Gastrocnemius medialis (tissue), 4 donors: ENCODE data around the gene NPL. TPM values are rescaled to one million over a fixed set of nuclear protein-coding genes. Genes with fewer than 3 reads are reported as not detected.
A peak's percentile ranks its signal among the peaks of the same experiment; 100 is the strongest.

Experiments
- ATAC-seq, 2 donors: fragments of 150-250 bp; one replicate each; pipeline ENCODE4 v1.9.1; 2016
- DNase-seq, 2 donors: peaks; one replicate each; pipeline ENCODE4 v3.0.0-alpha.2; 2019
- H3K27ac ChIP-seq, 4 donors: fragments of 200-600 bp; sonication (generic); 1 replicate in 1 of 4; 2 replicates in 3 of 4; pipeline ENCODE4 v1.5.1; 2016 to 2018; ENCODE audit warnings: mild to moderate bottlenecking in 2 of 4, moderate library complexity in 1 of 4
- H3K27me3 ChIP-seq, 3 donors: fragments of 200-600 bp; sonication (generic) in 2 of 3; 1 replicate in 1 of 3; 2 replicates in 2 of 3; pipeline versions ENCODE4 v1.5.1 to v1.6.0; 2016 to 2019; ENCODE audit warnings: mild to moderate bottlenecking in 1 of 3, moderate library complexity in 1 of 3
- H3K36me3 ChIP-seq, 2 donors: fragments of 200-600 bp; sonication (generic) in 1 of 2; one replicate each; pipeline ENCODE4 v1.5.1; 2017 to 2018
- H3K4me1 ChIP-seq, 2 donors: fragments of 200-600 bp; sonication (generic) in 1 of 2; one replicate each; pipeline ENCODE4 v1.5.1; 2016 to 2017; ENCODE audit warnings: mild to moderate bottlenecking in 2 of 2
- H3K4me3 ChIP-seq, 4 donors: fragments of 200-600 bp; sonication (generic) in 3 of 4; 1 replicate in 1 of 4; 2 replicates in 3 of 4; pipeline ENCODE4 v1.5.1; 2016 to 2019; ENCODE audit warnings: mild to moderate bottlenecking in 2 of 4
- H3K9me3 ChIP-seq, 3 donors: fragments of 200-600 bp; sonication (generic) in 2 of 3; 1 replicate in 1 of 3; 2 replicates in 2 of 3; pipeline ENCODE4 v1.5.1; 2016 to 2019
- CTCF ChIP-seq, 5 experiments: fragments of 450-650 bp in 3 of 5; fragments of 200-600 bp in 2 of 5; sonication (generic) in 2 of 5; IDR thresholded peaks in 4 of 5; conservative IDR thresholded peaks in 1 of 5; 1 replicate in 4 of 5; 2 replicates in 1 of 5; pipeline ENCODE4 v1.5.1; 2016 to 2019; ENCODE audit warnings: antibody characterized with exemption in 5 of 5, mild to moderate bottlenecking in 3 of 5, moderate library complexity in 3 of 5
- POLR2A ChIP-seq, 2 donors: fragments of 450-650 bp; IDR thresholded peaks; one replicate each; pipeline ENCODE4 v1.6.1; 2017; ENCODE audit warnings: antibody characterized with exemption in 2 of 2, mild to moderate bottlenecking in 2 of 2, moderate library complexity in 2 of 2
- in situ Hi-C, 4 donors: fragments of 200-750 bp; cut with MboI; loops; one replicate each; pipeline versions ENCODE4 v1.15.0 to v1.8.0; 2017; ENCODE audit warnings: low sequenced_read_pairs in 4 of 4
- intact Hi-C: fragments of 100-400 bp; cut with DNase I; formaldehyde crosslinking; loops from one replicate; pipeline ENCODE4 v1.15.1; 2023; ENCODE audit warnings: low total_unique reads
- total RNA-seq, 4 donors: library from RNA; depleted of rRNA; stranded (reverse); fragments of >200 nt; gene quantifications; one replicate each; pipeline versions ENCODE4 v1.1.0 to v1.2.3, GENCODE V29; 2016

NPL gene, protein sequence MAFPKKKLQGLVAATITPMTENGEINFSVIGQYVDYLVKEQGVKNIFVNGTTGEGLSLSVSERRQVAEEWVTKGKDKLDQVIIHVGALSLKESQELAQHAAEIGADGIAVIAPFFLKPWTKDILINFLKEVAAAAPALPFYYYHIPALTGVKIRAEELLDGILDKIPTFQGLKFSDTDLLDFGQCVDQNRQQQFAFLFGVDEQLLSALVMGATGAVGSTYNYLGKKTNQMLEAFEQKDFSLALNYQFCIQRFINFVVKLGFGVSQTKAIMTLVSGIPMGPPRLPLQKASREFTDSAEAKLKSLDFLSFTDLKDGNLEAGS
- total RNA-seq, result 1 to 10 TPM; 2.7 to 6.5 (median 4.3) TPM

GRCh38 chr1:182789138-182790076 lies at the start of gene NPL:
TSS of gene NPL (plus strand) at chr1:182789773. CDS start at chr1:182794372, 4,599 bp downstream.
- peak; percentile 56 to 78 for DNase-seq
- H3K9me3 ChIP-seq, result no peaks in the 10 kb centered on the region
- in situ Hi-C loops, result loop anchor here (5.0 to 25.0 kb wide), 4 partner anchors 192 to 702 kb away; no protein-coding TSS in a partner anchor
- intact Hi-C loops, result loop anchor here (1.0 kb wide), 1 partner anchor 50 kb away; the partner anchor contains the start of gene DHX9
- H3K4me1 ChIP-seq, result peaks cover 7 to 9% of the 10 kb centered on the region in 2 donors
- H3K4me3 ChIP-seq, result peak within 1 kb of the TSS; percentile 72 to 86 (median 78)
- peak; percentile 91 to 95 for ATAC-seq
- H3K27ac ChIP-seq, result peak within 1 kb of the TSS; percentile 81 to 87 (median 83)
- H3K27me3 ChIP-seq, result no peaks in the 10 kb centered on the region
- no peaks in the 10 kb centered on the region for H3K36me3 ChIP-seq
- TF ChIP-seq CTCF (IDR thresholded peaks at IDR 0.05 in 4 of 5, conservative IDR thresholded peaks at IDR 0.05 in 1 of 5), result no peak
- peak; percentile 81 to 97 for TF ChIP-seq POLR2A (IDR thresholded peaks at IDR 0.05)

DNA sequence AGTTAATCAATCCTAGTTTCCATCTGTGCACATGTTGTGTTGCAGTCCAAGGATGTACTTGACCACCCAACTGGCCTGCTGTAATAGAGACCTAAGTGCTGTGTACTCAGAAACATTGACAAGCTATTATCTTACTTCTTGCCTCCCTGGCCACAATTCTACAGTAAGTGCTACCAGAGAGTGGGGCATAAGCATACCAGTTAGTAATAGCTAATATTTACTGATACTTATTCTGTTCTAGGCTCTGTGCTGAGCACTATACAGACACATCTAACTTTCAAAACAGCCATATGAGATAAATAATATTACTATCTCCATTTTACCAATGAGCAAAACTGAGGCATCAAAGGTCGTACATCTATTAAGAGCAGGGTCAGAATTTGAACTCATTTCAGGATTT lies 49.5 kb upstream of the NPL start:
- H3K27ac ChIP-seq, result no peak overlapping the region
- ATAC-seq (no peak), DNase-seq (no peak)
- no peaks in the 10 kb centered on the region for H3K36me3 ChIP-seq
- in situ Hi-C loops (no loop called here), intact Hi-C loops (no loop called here)
- TF ChIP-seq POLR2A (IDR thresholded peaks at IDR 0.05) (no peak), CTCF (IDR thresholded peaks at IDR 0.05 in 4 of 5, conservative IDR thresholded peaks at IDR 0.05 in 1 of 5) (no peak)
- H3K9me3 ChIP-seq, result no peaks in the 10 kb centered on the region
- H3K27me3 ChIP-seq, result no peaks in the 10 kb centered on the region
- no peaks in the 10 kb centered on the region for H3K4me1 ChIP-seq
- no peak overlapping the region for H3K4me3 ChIP-seq

DNA sequence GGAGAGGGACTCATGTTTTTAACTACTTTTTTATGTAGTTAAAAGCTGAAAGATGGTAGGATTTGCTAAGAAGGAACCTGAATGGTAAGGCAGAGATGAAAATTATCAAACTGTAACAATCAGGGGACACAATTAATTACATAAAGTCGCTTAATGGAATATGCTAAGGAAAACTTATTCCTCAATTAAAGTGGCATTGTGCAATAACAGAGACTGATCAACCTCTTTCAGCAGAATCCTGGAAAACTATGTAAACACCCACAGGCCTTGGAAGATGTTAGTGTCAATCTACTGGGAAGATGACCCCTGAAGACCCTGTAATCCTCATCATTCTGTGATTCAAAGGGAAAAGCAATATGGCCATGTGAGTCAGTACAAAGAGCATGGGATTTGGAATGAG lies 46.8 kb upstream of the NPL start:
- H3K4me3 ChIP-seq, result no peak overlapping the region

More for the DNA sequence above, 46.8 kb upstream of the NPL start:
- Histone ChIP-seq H3K4me1 (no peaks in the 10 kb centered on the region), H3K27me3 (no peaks in the 10 kb centered on the region), H3K27ac (no peak overlapping the region), H3K9me3 (no peaks in the 10 kb centered on the region), H3K36me3 (no peaks in the 10 kb centered on the region)
- TF ChIP-seq CTCF (IDR thresholded peaks at IDR 0.05 in 4 of 5, conservative IDR thresholded peaks at IDR 0.05 in 1 of 5) (no peak), POLR2A (IDR thresholded peaks at IDR 0.05) (no peak)
- intact Hi-C loops, result no loop called here
- ATAC-seq (no peak), DNase-seq (no peak)
- in situ Hi-C loops, result no loop called here
